OCI-LY1 (cell line): ENCODE results near the gene TXNDC2.

Experiments
- H2AFZ ChIP-seq: fragments of 200-600 bp; sonication (generic), shearing (Covaris generic); 2 replicates; pipeline ENCODE4 v1.6.0; 2014; ENCODE audit warnings: antibody characterized with exemption, mild to moderate bottlenecking, low read length
- H3F3A ChIP-seq: fragments of 200-600 bp; sonication (generic), shearing (Covaris generic); 2 replicates; pipeline ENCODE4 v1.6.0; 2014; ENCODE audit warnings: mild to moderate bottlenecking, antibody characterized with exemption, low read length, moderate library complexity; ENCODE audit not compliant: insufficient read depth
- H3K27ac ChIP-seq: fragments of 200-600 bp; sonication (generic); 2 replicates; pipeline ENCODE4 v1.5.1; 2014; ENCODE audit warnings: low read length, mixed run types, mild to moderate bottlenecking, low read depth; ENCODE audit not compliant: poor library complexity, severe bottlenecking
- H3K27me3 ChIP-seq: fragments of 200-600 bp; sonication (generic); 2 replicates; pipeline ENCODE4 v1.6.0; 2014; ENCODE audit warnings: antibody characterized with exemption, mild to moderate bottlenecking, low read length, moderate library complexity; ENCODE audit not compliant: insufficient read depth
- H3K36me3 ChIP-seq: fragments of 200-600 bp; sonication (generic); 2 replicates; pipeline ENCODE4 v1.6.1; 2014; ENCODE audit warnings: mild to moderate bottlenecking, antibody characterized with exemption, low read length, moderate library complexity, mixed read lengths; ENCODE audit not compliant: insufficient read depth
- H3K4me1 ChIP-seq: fragments of 200-600 bp; sonication (generic); 2 replicates; pipeline ENCODE4 v1.5.1; 2014; ENCODE audit warnings: mild to moderate bottlenecking, low read length, moderate library complexity; ENCODE audit not compliant: insufficient read depth, severe bottlenecking
- H3K4me2 ChIP-seq: fragments of 200-600 bp; sonication (generic), shearing (Covaris generic); 2 replicates; pipeline ENCODE4 v1.6.1; 2014; ENCODE audit warnings: low read length
- H3K4me3 ChIP-seq: fragments of 200-600 bp; sonication (generic); 2 replicates; pipeline ENCODE4 v1.5.1; 2014; ENCODE audit warnings: low read length, low read depth, mild to moderate bottlenecking, mixed read lengths; ENCODE audit not compliant: poor library complexity, severe bottlenecking
- H3K79me2 ChIP-seq: fragments of 200-600 bp; shearing (Covaris generic); 2 replicates; pipeline ENCODE4 v1.6.1; 2016; ENCODE audit warnings: mixed run types, low read length, mixed read lengths; ENCODE audit not compliant: insufficient read depth
- H3K9ac ChIP-seq: fragments of 200-600 bp; sonication (generic), shearing (Covaris generic); 2 replicates; pipeline ENCODE4 v1.6.1; 2014; ENCODE audit warnings: mild to moderate bottlenecking, low read length, mixed read lengths
- H3K9me2 ChIP-seq: fragments of 200-600 bp; sonication (generic), shearing (Covaris generic); 2 replicates; pipeline ENCODE4 v1.6.1; 2014; ENCODE audit warnings: low read depth, mild to moderate bottlenecking, low read length, mixed read lengths
- H3K9me3 ChIP-seq: fragments of 200-600 bp; shearing (Covaris generic); 2 replicates; pipeline ENCODE4 v1.6.1; 2014; ENCODE audit warnings: low read length, mixed read lengths
- H4K20me1 ChIP-seq: fragments of 200-600 bp; sonication (generic), shearing (Covaris generic); 2 replicates; pipeline ENCODE4 v1.6.0; 2016; ENCODE audit warnings: mild to moderate bottlenecking, low read length; ENCODE audit not compliant: insufficient read depth
- EZH2 ChIP-seq: fragments of 200-600 bp; sonication (generic), shearing (Covaris generic); IDR thresholded peaks from 2 replicates; pipeline ENCODE4 v1.8.0; 2017; ENCODE audit warnings: borderline replicate concordance, mixed run types, mild to moderate bottlenecking, antibody characterized with exemption, low read length, moderate library complexity, mixed read lengths
- TF ChIP-seq, protein P1 (sequence below): fragments of 200-600 bp; sonication (generic), shearing (Covaris generic); IDR thresholded peaks from 2 replicates; pipeline ENCODE4 v1.5.1; 2017; ENCODE audit warnings: mild to moderate bottlenecking, antibody characterized with exemption, low read length, moderate library complexity, mixed read lengths

Gene TXNDC2

GRCh38 chr18:9839853-9840252 is 45.9 kb upstream of the TXNDC2 start:
- H4K20me1 ChIP-seq = no peaks in the 10 kb centered on the region
- no peaks in the 10 kb centered on the region for H3K9me2 ChIP-seq
- H3K27ac ChIP-seq = no peak overlapping the region
- no peaks in the 10 kb centered on the region for H3K36me3 ChIP-seq
- no peaks in the 10 kb centered on the region for H3F3A ChIP-seq
- no peaks in the 10 kb centered on the region for H3K27me3 ChIP-seq
- H3K4me1 ChIP-seq = no peaks in the 10 kb centered on the region
- TF ChIP-seq, protein P1, sequence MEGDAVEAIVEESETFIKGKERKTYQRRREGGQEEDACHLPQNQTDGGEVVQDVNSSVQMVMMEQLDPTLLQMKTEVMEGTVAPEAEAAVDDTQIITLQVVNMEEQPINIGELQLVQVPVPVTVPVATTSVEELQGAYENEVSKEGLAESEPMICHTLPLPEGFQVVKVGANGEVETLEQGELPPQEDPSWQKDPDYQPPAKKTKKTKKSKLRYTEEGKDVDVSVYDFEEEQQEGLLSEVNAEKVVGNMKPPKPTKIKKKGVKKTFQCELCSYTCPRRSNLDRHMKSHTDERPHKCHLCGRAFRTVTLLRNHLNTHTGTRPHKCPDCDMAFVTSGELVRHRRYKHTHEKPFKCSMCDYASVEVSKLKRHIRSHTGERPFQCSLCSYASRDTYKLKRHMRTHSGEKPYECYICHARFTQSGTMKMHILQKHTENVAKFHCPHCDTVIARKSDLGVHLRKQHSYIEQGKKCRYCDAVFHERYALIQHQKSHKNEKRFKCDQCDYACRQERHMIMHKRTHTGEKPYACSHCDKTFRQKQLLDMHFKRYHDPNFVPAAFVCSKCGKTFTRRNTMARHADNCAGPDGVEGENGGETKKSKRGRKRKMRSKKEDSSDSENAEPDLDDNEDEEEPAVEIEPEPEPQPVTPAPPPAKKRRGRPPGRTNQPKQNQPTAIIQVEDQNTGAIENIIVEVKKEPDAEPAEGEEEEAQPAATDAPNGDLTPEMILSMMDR = no peak
- no peak for TF ChIP-seq EZH2
- no peak overlapping the region for H3K4me3 ChIP-seq
- H3K9me3 ChIP-seq = no peaks in the 10 kb centered on the region
- H3K79me2 ChIP-seq = no peaks in the 10 kb centered on the region
- H2AFZ ChIP-seq = no peak overlapping the region
- no peak overlapping the region for H3K4me2 ChIP-seq
- no peak overlapping the region for H3K9ac ChIP-seq

DNA sequence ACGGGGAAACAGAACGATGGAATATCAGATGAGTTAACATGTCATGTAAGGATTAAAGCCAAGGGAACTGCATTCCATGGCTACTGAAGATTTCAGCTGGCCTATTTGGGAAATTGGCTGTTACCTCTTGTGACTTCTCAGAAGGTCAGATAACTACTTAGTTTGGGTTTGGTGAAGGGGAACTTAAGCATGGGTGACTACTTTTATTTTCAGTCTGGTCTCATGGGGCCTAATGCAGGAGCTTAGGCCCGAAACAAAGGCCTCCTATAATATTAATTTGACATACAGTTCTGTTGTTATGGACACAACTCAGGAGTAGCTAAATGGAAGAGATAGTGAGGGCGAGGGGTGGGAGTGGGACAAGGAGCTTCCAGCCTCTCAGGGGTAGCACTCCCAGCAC is 44.0 kb upstream of the TXNDC2 start:
- Histone ChIP-seq H3K79me2 (no peaks in the 10 kb centered on the region), H3F3A (no peaks in the 10 kb centered on the region), H3K4me2 (no peak overlapping the region), H3K4me1 (no peaks in the 10 kb centered on the region), H3K36me3 (no peaks in the 10 kb centered on the region), H3K9me2 (no peaks in the 10 kb centered on the region), H3K9me3 (no peaks in the 10 kb centered on the region), H3K4me3 (no peak overlapping the region), H3K9ac (no peak overlapping the region), H3K27me3 (no peaks in the 10 kb centered on the region), H2AFZ (no peak overlapping the region), H4K20me1 (no peaks in the 10 kb centered on the region), H3K27ac (no peak overlapping the region)
- TF ChIP-seq EZH2 = no peak
- TF ChIP-seq, protein P1 = no peak

DNA sequence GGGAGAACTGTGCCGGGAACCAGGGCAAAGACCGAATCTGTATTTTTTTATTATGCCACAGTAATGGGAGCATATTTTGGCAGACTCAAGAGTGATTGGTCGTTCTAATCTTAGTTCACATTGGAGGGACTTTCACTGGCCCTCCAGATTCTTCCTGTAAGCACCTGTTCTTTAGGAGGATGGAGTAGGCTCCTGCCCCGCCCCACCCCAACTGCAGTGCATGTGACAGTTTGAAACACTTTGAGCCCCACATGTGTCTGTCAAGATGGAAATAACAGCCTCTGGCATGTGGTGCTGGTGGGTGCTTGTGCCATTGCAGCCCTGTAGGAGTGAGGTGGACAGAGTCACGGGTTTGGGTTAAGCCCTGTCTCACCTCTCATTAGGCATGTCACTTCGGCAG is 43.3 kb upstream of the TXNDC2 start:
- no peak overlapping the region for H3K4me2 ChIP-seq
- H3K27me3 ChIP-seq = no peaks in the 10 kb centered on the region
- no peaks in the 10 kb centered on the region for H4K20me1 ChIP-seq
- no peaks in the 10 kb centered on the region for H3K9me3 ChIP-seq
- H3K36me3 ChIP-seq = no peaks in the 10 kb centered on the region
- no peak overlapping the region for H3K4me3 ChIP-seq
- H3K9ac ChIP-seq = no peak overlapping the region
- no peaks in the 10 kb centered on the region for H3F3A ChIP-seq
- TF ChIP-seq, protein P1 = no peak
- TF ChIP-seq EZH2 = no peak
- H3K79me2 ChIP-seq = no peaks in the 10 kb centered on the region
- H3K9me2 ChIP-seq = no peaks in the 10 kb centered on the region
- H3K4me1 ChIP-seq = no peaks in the 10 kb centered on the region
- H3K27ac ChIP-seq = no peak overlapping the region
- no peak overlapping the region for H2AFZ ChIP-seq
